ENCODE data around the gene NCEH1. TPM values are rescaled to one million over a fixed set of nuclear protein-coding genes. Genes with fewer than 3 reads are reported as not detected.
"Not testable (repeated sequence)": the region's sequence is repeated elsewhere in the genome, so short reads cannot be mapped to it uniquely, and the experiment has no call there.

The NCEH1 gene, protein sequence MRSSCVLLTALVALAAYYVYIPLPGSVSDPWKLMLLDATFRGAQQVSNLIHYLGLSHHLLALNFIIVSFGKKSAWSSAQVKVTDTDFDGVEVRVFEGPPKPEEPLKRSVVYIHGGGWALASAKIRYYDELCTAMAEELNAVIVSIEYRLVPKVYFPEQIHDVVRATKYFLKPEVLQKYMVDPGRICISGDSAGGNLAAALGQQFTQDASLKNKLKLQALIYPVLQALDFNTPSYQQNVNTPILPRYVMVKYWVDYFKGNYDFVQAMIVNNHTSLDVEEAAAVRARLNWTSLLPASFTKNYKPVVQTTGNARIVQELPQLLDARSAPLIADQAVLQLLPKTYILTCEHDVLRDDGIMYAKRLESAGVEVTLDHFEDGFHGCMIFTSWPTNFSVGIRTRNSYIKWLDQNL
- 10 to 100 TPM; 25.4 to 39.4 (median 28.1) TPM for total RNA-seq
- polyA plus RNA-seq: 13.0 TPM
- long read RNA-seq, donor 1, full-length matches to known transcripts: 6 of 11 reads
- long read RNA-seq, donor 1, partial matches to known transcripts: 0 of 11 reads
- long read RNA-seq, donor 1, other reads (novel, unspliced or antisense): 5 of 11 reads
- long read RNA-seq, donor 2, full-length matches to known transcripts: 9 of 12 reads
- long read RNA-seq, donor 2, partial matches to known transcripts: 0 of 12 reads
- long read RNA-seq, donor 2, other reads (novel, unspliced or antisense): 3 of 12 reads
- long read RNA-seq, donor 3, full-length matches to known transcripts: 9 of 14 reads
- long read RNA-seq, donor 3, partial matches to known transcripts: 0 of 14 reads
- long read RNA-seq, donor 3, other reads (novel, unspliced or antisense): 5 of 14 reads
- long read RNA-seq, donor 4, full-length matches to known transcripts: 6 of 13 reads
- long read RNA-seq, donor 4, partial matches to known transcripts: 2 of 13 reads
- long read RNA-seq, donor 4, other reads (novel, unspliced or antisense): 5 of 13 reads

- peak within 1 kb of the TSS; percentile 89 for H3K4me3 ChIP-seq (ENCODE audit: low read length)
- WGBS: under 1% methylated on average over 41 of the region's 41 CpGs
- intact Hi-C loops (cut with DNase I): loop anchor here in 2 of 4 donors (5.0 kb wide), 1 partner anchor 39 kb away; no protein-coding TSS in a partner anchor
- no peaks in the 10 kb centered on the region for H3K9me3 ChIP-seq (ENCODE audit: control insufficient read depth, low read length)
- DNase-seq (peak; percentile 92 to 95 (median 95)), ATAC-seq (peak; percentile 99)
- H3K27ac ChIP-seq (ENCODE audit: low read length): peak within 1 kb of the TSS; percentile 99
- H3K27me3 ChIP-seq (ENCODE audit: control insufficient read depth, insufficient read depth): no peaks in the 10 kb centered on the region
- no peaks in the 10 kb centered on the region for H3K4me1 ChIP-seq (ENCODE audit: control insufficient read depth, insufficient read depth, low read length)
Measured at GRCh38 chr3:172710664-172711453, at the start of gene NCEH1. Gene NCEH1, minus strand, starts transcription at chr3:172711067. Its CDS starts 83 bp downstream, at chr3:172710984.

GRCh38 chr3:172760416-172760815 is 49.5 kb upstream of the NCEH1 start:
- H3K4me1 ChIP-seq (ENCODE audit: control insufficient read depth, insufficient read depth, low read length); ATAC-seq; H3K27ac ChIP-seq (ENCODE audit: low read length); H3K27me3 ChIP-seq (ENCODE audit: control insufficient read depth, insufficient read depth); H3K9me3 ChIP-seq (ENCODE audit: control insufficient read depth, low read length); H3K4me3 ChIP-seq (ENCODE audit: low read length); intact Hi-C loops (cut with DNase I); DNase-seq: not testable (repeated sequence)
- 95% methylated on average over 6 of the region's 6 CpGs for WGBS

GRCh38 chr3:172753125-172753524 is 42.3 kb upstream of the NCEH1 start:
- intact Hi-C loops (cut with DNase I): no loop called here
- Histone ChIP-seq H3K4me1 (ENCODE audit: control insufficient read depth, insufficient read depth, low read length) (no peaks in the 10 kb centered on the region), H3K27ac (ENCODE audit: low read length) (no peak overlapping the region), H3K4me3 (ENCODE audit: low read length) (no peak overlapping the region), H3K27me3 (ENCODE audit: control insufficient read depth, insufficient read depth) (no peaks in the 10 kb centered on the region), H3K9me3 (ENCODE audit: control insufficient read depth, low read length) (no peaks in the 10 kb centered on the region)
- DNase-seq (no peak), ATAC-seq (no peak)
- WGBS: 100% methylated on average over 1 of the region's 1 CpG

DNA sequence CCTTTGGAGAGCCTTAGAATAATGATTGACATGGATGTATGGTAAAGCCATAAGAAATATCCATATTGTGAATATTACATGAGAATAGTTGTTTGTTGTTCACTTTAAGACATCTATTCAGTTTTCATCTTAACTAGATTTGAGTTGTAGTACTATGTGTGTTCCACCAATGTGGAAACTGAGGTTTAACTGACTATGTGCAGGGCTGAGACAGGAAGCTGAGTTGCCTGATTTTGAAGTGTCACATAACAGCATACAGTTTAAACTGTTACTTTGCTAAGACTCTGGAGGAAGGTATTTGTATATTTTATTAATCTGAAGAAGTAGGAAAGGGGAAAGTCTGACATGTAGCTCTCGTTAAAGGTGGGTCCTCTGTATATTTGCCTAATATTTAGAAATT is 41.8 kb upstream of the NCEH1 start:
- no peak overlapping the region for H3K27ac ChIP-seq (ENCODE audit: low read length)
- H3K4me3 ChIP-seq (ENCODE audit: low read length): no peak overlapping the region
- 95% methylated on average over 1 of the region's 1 CpG for WGBS
- no peaks in the 10 kb centered on the region for H3K27me3 ChIP-seq (ENCODE audit: control insufficient read depth, insufficient read depth)
- ATAC-seq (no peak), DNase-seq (no peak)
- H3K9me3 ChIP-seq (ENCODE audit: control insufficient read depth, low read length): no peaks in the 10 kb centered on the region
- intact Hi-C loops (cut with DNase I): no loop called here
- H3K4me1 ChIP-seq (ENCODE audit: control insufficient read depth, insufficient read depth, low read length): no peaks in the 10 kb centered on the region

DNA sequence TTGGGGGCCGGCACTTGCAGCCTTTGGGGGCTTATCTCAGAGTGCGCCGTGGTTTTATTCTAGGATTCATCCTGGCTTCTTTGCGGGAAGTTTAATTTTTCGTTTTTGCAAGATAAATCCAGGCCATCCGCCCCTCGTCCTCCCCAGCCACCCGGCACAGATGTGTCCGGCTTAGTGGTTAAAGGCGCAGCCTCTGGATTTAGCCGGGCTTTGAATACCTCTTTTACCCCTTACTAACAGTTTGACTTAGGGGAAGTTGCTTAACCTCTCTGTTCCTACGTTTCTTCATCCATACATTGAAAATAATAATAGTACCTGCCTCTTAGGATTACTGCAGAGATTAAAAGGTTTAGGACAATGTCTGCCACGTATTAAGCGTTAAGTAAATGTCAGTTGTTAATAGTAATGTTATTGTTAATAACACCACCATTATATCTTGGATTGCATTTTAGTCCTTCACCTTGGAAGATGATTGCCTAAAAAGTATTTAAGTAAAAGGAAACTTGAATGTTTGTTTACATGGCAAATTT is 40.4 kb upstream of the NCEH1 start:
- under 1% methylated on average over 14 of the region's 14 CpGs for WGBS
- Histone ChIP-seq H3K4me3 (ENCODE audit: low read length) (peak overlapping the region; percentile 100), H3K27me3 (ENCODE audit: control insufficient read depth, insufficient read depth) (no peaks in the 10 kb centered on the region), H3K9me3 (ENCODE audit: control insufficient read depth, low read length) (no peaks in the 10 kb centered on the region), H3K27ac (ENCODE audit: low read length) (peak overlapping the region; percentile 89), H3K4me1 (ENCODE audit: control insufficient read depth, insufficient read depth, low read length) (no peaks in the 10 kb centered on the region)
- ATAC-seq (peak in 1 of 2 donors; percentile 13), DNase-seq (peak in 2 of 3 donors; percentile 20 to 54)
- intact Hi-C loops (cut with DNase I): no loop called here

DNA sequence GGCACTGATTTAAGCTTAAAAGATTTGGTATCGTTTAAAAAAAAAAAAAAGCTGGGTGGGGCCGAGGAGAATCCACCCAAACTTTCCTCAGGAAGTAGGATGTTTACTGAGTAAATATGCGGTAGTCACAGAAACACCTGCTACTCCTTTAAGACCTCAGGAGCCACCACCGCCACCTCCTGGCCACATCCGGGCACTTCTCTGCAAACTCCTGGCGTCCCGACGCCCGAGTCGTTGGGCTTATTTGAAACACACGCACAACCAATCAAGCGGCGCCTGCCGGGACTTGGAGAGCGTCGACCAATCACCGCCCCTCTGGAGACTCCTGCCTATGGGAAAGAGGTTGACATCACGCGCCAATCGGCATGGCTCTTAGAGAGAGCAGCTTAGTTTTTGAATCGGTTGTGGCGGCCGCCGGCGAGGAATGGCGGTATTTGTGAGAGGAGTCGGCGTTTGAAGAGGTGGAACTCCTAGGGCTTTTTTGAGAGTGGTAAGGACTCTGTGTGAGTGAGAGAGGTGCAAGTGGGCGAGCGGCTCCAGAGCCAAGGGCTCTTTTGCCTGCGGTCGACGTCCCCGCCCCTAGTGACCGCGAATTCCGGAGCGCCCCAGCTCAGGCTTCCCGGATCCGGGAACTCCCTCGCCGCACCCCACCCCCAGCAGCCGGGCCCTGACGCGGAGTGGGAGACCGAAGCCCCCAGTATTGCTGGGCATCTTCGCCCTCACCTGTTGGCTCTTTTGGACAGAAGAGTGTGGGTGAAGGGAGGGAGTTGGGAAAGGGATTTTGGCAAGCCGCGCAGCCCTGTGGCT is 39.7 kb upstream of the NCEH1 start, which contains the start of gene ECT2:
ECT2 (plus strand) TSS at position 359 of the 807 bp plus-strand sequence. CDS start 3,805 bp downstream, outside the sequence.
- H3K9me3 ChIP-seq (ENCODE audit: control insufficient read depth, low read length): no peaks in the 10 kb centered on the region
- WGBS: under 1% methylated on average over 49 of the region's 49 CpGs
- intact Hi-C loops (cut with DNase I): no loop called here

GRCh38 chr3:172750069-172750367 is 39.2 kb upstream of the NCEH1 start:
- Histone ChIP-seq H3K9me3 (ENCODE audit: control insufficient read depth, low read length) (no peaks in the 10 kb centered on the region), H3K4me3 (ENCODE audit: low read length) (peak overlapping the region; percentile 100), H3K27ac (ENCODE audit: low read length) (peak overlapping the region; percentile 88), H3K4me1 (ENCODE audit: control insufficient read depth, insufficient read depth, low read length) (no peaks in the 10 kb centered on the region), H3K27me3 (ENCODE audit: control insufficient read depth, insufficient read depth) (no peaks in the 10 kb centered on the region)
- 14% methylated on average over 9 of the region's 9 CpGs for WGBS
- intact Hi-C loops (cut with DNase I): no loop called here
- no peak for DNase-seq
- no peak for ATAC-seq

More for the DNA sequence above, 39.7 kb upstream of the NCEH1 start, which contains the start of gene ECT2:
- ATAC-seq (peak; percentile 98 to 99), DNase-seq (peak; percentile 99 to 100 (median 99))
- H3K27me3 ChIP-seq (ENCODE audit: control insufficient read depth, insufficient read depth): no peaks in the 10 kb centered on the region
- H3K4me1 ChIP-seq (ENCODE audit: control insufficient read depth, insufficient read depth, low read length): no peaks in the 10 kb centered on the region
- H3K4me3 ChIP-seq (ENCODE audit: low read length): peak within 1 kb of the TSS; percentile 100
- H3K27ac ChIP-seq (ENCODE audit: low read length): peak within 1 kb of the TSS; percentile 89

- Histone ChIP-seq H3K27ac (ENCODE audit: low read length) (no peak overlapping the region), H3K4me1 (ENCODE audit: control insufficient read depth, insufficient read depth, low read length) (no peaks in the 10 kb centered on the region), H3K27me3 (ENCODE audit: control insufficient read depth, insufficient read depth) (no peaks in the 10 kb centered on the region), H3K4me3 (ENCODE audit: low read length) (peak overlapping the region; percentile 100), H3K9me3 (ENCODE audit: control insufficient read depth, low read length) (no peaks in the 10 kb centered on the region)
- DNase-seq: peak in 2 of 3 donors; percentile 38 to 47
- peak in 1 of 2 donors; percentile 70 for ATAC-seq
- 31% methylated on average over 8 of the region's 8 CpGs for WGBS
- intact Hi-C loops (cut with DNase I): no loop called here
Measured at GRCh38 chr3:172749230-172749965, 38.5 kb upstream of the NCEH1 start.

GRCh38 chr3:172746475-172746874 is 35.6 kb upstream of the NCEH1 start:
- no peak for DNase-seq
- Histone ChIP-seq H3K4me3 (ENCODE audit: low read length) (no peak overlapping the region), H3K27ac (ENCODE audit: low read length) (no peak overlapping the region), H3K4me1 (ENCODE audit: control insufficient read depth, insufficient read depth, low read length) (no peaks in the 10 kb centered on the region), H3K27me3 (ENCODE audit: control insufficient read depth, insufficient read depth) (no peaks in the 10 kb centered on the region), H3K9me3 (ENCODE audit: control insufficient read depth, low read length) (no peaks in the 10 kb centered on the region)
- 62% methylated on average over 2 of the region's 2 CpGs for WGBS
- ATAC-seq: no peak
- intact Hi-C loops (cut with DNase I): no loop called here
